CD4-positive, alpha-beta T cell treated with Interleukin-4 for 4 hours (primary cell): ENCODE data around the gene ASCL2.

ENCODE experiments used
- DNase-seq: peaks from one replicate; pipeline ENCODE4 v3.0.0-alpha.2; 2020

ASCL2 gene

GRCh38 chr11:2270322-2271076 lies at the start of gene ASCL2:
ASCL2 (minus strand) TSS chr11:2270588; CDS start chr11:2270332, 256 bp downstream.
- DNase-seq: no peak

GRCh38 chr11:2319791-2320472 lies 49.5 kb upstream of the ASCL2 start:
- DNase-seq: no peak

- no peak for DNase-seq
Measured at GRCh38 chr11:2318707-2319106, 48.3 kb upstream of the ASCL2 start.

- no peak for DNase-seq
Measured at GRCh38 chr11:2318123-2318522, 47.7 kb upstream of the ASCL2 start.

- DNase-seq: no peak
Measured at GRCh38 chr11:2317354-2318050, 47.1 kb upstream of the ASCL2 start.

- DNase-seq: no peak
Measured at GRCh38 chr11:2316963-2317244, 46.5 kb upstream of the ASCL2 start.

- no peak for DNase-seq
Measured at GRCh38 chr11:2316169-2316962, 46.0 kb upstream of the ASCL2 start.

- no peak for DNase-seq
Measured at GRCh38 chr11:2315395-2316168, 45.2 kb upstream of the ASCL2 start.

GRCh38 chr11:2314525-2315394 lies 44.4 kb upstream of the ASCL2 start:
- DNase-seq: no peak

- DNase-seq: no peak
Measured at GRCh38 chr11:2314136-2314524, 43.7 kb upstream of the ASCL2 start.

GRCh38 chr11:2313051-2313951 lies 42.9 kb upstream of the ASCL2 start:
- no peak for DNase-seq

GRCh38 chr11:2312232-2313042 lies 42.0 kb upstream of the ASCL2 start:
- DNase-seq: no peak

- no peak for DNase-seq
Measured at GRCh38 chr11:2311353-2312133, 41.2 kb upstream of the ASCL2 start.

- no peak for DNase-seq
Measured at GRCh38 chr11:2310786-2311352, 40.5 kb upstream of the ASCL2 start.

- no peak for DNase-seq
Measured at GRCh38 chr11:2310073-2310785, 39.8 kb upstream of the ASCL2 start.

GRCh38 chr11:2309251-2310072 lies 39.1 kb upstream of the ASCL2 start:
- DNase-seq: no peak

GRCh38 chr11:2308713-2309112 lies 38.3 kb upstream of the ASCL2 start:
- DNase-seq: no peak
